HG03342 (cell line): ENCODE measurements around the gene SYNC.

Experiments
- ATAC-seq: cut with Tn5 transposase; IDR thresholded peaks from one replicate; pipeline ENCODE4 v1.9.1; 2021; ENCODE audit warnings: mild to moderate bottlenecking, moderate library complexity; ENCODE audit not compliant: unreplicated experiment

The SYNC gene

DNA sequence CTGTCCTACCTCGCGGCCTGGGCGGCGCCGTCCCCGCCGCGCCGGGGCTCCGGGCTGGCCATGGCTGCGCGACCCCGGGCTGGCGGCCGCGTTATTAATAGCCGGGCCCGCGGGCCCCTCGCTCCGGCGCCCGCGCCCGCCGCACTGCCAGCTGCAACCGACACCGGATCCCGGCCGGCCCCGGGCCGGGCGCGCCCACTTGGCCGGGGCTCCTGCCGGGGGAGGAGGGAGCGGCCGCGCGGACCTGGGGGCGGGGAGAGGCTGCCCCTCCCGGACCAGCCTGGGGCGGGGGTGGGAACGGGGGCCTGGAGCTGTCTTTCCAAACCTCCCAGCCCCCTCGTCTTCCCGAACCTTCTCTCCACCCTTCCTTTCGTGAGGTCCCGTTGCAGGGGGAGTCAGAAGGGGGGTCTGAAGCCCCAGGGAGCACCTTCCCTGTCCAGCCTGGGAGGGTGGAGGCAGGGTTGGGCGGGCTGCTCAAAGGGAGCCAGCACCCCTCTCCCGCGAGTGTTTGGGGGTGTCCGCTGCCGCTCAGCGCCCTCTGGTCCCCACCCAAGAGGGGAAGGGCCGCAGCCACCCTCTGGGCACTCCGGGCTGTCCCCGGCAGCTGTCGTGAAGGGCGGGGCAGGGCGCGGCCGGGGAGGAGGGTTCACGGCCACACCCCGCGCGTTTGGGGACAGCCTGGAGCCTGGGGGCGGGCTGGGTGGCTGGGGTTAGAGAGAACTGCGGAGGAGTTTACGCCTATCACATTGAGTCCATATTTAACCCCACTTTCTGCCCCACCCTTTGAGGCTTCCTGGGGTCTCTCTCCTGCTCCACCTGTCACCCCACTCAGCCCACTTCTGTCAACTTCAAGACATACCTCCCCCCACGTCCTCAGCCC lies at the start of gene SYNC:
Gene SYNC, minus strand, starts transcription at position 172 of the 880 bp plus-strand sequence. Its CDS starts 110 bp downstream, at position 62.
- no peak for ATAC-seq

- ATAC-seq, result no peak
Observed at GRCh38 chr1:32749771-32750170, 47.2 kb upstream of the SYNC start.

- ATAC-seq, result no peak
Observed at GRCh38 chr1:32749332-32749731, 46.8 kb upstream of the SYNC start.

GRCh38 chr1:32748926-32749325 lies 46.4 kb upstream of the SYNC start:
- no peak for ATAC-seq

DNA sequence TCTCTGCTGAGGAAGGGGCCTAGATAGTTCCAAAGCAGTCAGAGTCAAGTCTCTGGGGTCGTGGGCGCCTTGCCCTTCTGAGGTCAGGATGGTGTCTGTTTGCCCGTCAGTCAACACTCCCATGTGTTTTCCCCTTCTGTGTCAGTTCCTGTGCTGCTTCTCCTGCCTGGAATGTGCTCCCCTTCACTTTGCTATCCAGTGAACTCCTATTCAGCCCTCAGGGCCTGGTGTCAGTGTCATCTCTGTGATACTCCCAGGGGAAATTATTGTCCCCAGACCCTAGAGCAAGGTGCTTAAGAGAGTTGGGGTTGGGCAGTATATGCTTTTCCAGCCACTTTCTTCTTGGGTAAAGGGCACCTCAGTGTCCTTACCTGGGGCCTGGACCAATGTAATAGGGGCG lies 45.8 kb upstream of the SYNC start:
- no peak for ATAC-seq

GRCh38 chr1:32746130-32746529 lies 43.6 kb upstream of the SYNC start:
- ATAC-seq, result no peak

- no peak for ATAC-seq
Observed at GRCh38 chr1:32744071-32744425, 41.5 kb upstream of the SYNC start.

- ATAC-seq, result no peak
Observed at GRCh38 chr1:32743380-32744070, 41.0 kb upstream of the SYNC start.

DNA sequence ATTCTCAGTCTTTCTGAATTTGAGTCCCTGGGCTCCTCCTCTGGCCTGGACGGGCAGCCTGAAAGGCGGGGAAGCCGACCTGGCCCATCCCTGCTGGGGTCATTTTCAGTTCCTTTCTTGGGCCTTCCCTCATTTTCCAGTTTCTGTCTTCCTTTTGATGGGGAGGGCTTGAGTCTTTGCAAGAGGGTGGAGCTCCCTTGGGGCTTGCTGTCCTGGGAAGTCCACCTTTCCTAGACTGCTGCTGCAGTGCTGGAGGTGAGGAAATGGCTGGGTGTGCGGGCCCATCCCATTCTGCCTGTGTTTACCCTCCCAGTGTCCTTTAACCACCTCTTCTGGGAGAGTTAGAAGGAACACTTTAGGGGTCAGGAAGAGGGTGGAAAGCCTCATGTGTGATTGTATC lies 40.4 kb upstream of the SYNC start:
- ATAC-seq, result no peak

- ATAC-seq, result no peak
Observed at GRCh38 chr1:32742199-32742947, 39.8 kb upstream of the SYNC start.

DNA sequence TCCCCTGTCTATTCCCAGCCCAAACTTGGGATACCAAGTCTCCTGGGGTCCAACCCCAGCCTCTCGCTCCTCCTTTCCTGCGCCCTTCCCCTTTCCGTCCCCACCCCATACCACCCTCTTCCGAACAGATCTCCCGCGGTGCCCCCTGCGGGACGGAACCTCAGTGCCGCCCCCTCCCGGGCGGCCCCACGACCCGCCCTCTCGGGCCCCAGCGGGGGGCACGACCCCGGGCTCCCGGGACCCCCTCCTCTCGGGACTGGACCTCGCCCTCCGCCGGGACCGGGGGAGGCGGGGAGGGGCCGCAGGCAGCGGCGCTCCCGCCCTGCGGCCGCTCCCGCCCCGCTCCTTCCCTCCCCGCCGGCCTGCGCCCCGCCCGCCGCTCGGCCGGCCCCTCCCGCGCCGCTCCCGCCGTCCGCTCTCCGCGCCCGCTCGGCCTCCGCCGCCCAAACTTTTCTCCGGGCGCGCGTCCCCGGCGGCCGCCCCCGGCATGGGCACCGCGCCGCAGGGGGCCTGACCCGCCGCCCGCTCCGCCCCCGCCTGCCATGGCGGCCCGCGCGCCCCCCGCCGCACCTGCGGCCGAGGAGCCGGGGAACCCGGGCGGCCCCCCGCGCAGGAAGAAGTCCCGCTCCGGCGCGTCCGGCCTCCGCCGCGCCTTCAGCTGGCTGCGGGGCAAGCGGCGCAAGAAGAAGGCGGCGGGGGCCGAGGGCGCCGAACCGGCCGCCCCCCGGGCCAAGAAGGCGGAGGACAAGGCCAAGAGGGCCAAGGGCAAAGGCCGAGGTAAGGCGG lies 39.0 kb upstream of the SYNC start:
- ATAC-seq, result no peak

GRCh38 chr1:32741059-32741412 lies 38.5 kb upstream of the SYNC start:
- ATAC-seq, result no peak

DNA sequence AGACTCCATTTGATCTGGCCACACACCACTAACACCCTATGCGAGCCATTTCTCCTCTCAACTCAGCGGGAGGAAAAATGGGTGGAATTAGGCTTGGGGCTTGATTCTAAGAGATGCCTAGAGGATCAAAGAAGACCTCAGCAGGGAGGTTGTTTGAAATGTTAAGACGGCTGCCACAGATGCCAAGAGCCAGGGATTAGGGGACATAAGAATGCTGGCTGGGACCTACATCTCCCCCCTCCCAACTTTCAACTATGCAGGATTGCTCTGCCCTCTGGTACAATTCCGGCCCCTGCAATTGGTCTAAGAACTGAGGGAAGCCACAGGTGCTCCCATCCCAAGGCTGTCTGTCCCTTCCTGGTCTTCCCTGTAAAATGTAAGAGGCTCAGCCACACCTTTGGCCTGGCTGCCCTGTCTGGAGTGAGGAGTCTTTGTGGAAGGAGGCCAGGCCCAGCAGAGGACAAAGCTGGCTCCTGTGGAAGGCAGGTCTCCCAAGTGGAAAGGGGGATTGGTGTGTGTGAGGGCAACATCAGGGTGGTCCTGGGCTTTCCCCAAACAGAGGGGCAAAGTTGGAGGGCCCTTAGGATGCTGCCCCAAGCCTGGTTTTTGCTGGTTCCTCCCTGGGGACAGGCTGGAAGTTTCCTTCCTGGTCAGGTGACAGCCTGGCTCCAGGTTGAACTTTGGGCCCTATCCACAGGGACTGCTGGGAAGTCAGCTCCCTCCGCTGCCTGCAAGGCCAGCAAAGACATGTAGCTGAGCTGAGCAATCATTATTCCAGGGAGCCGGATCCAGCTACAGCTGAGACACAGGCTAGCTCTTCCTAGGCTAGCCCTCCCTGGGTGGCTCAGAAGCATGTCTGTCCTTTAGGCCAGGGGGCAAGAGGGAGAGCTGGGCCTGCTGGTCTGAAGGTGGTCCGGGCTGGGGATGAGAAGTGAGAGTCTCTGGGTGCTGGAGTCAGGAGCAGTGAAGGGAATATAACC lies 34.5 kb upstream of the SYNC start:
- ATAC-seq, result no peak

GRCh38 chr1:32733582-32734321 lies 31.2 kb upstream of the SYNC start:
- ATAC-seq, result no peak

DNA sequence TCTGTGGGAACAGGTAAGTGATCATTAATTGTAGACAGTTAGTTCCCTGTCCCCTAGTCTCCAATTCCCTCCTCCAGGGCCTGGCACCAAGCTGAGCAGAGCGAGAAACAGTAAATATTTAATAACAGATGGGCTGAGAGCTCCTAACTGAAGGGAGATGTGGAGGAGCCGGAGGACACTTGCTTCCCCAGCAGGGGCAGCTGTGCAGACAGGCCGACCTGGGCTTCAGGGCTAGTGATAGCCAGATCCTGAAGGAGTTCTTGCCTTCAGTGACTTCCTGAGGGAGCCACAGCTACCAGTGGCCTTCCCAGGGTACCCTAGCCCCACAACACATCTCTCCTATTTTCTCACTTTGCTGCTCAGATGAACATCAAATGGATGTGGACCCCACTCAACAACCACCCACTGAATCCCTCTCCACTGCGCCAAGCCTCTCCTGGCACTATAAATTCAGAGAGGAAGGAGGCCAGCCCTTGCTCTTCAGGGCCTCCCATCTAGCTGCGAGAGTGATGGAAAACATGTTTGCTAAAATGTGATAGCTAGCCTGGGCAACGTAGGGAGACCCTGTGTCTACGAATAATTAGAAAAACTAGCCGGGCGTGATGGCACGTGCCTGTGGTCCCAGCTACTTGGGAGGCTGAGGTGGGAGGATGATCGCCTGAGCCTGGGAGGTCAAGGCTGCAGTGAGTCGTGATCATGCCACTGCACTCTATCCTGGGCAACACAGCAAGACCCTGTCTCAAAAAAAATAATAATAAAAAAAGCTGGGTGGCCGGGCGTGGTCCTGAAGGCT lies 26.9 kb upstream of the SYNC start:
- no peak for ATAC-seq

- ATAC-seq, result no peak
Observed at GRCh38 chr1:32728413-32729077, 26.0 kb upstream of the SYNC start.

- ATAC-seq, result no peak
Observed at GRCh38 chr1:32727876-32728275, 25.3 kb upstream of the SYNC start.

DNA sequence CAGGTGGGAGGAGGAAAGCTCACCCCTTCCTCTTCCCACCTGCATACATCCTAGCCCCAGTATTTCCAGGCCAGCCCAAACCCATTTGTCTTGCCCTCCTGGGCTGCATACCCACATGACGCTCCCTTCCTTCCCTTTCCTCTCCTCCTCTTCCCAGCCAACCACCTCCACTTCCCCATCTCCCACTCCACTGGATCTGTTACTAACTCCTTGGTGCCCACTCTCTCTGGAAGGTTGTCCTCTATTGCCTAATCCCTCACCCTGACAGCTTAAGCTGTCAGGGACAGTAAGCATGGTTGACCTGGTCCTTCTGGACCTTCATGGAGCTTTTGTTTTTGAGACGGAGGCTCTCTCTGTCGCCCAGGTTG lies 23.0 kb upstream of the SYNC start:
- ATAC-seq, result no peak
